Activated CD4-positive, alpha-beta T cell treated with anti-CD3 and anti-CD28 coated beads, Interleukin-2, amount 10 ng/mL, durations not matched to agents 7 days and 5 days (primary cell): ENCODE results near the gene WNT6. TPM values are rescaled to one million over a fixed set of nuclear protein-coding genes. Genes with fewer than 3 reads are reported as not detected.

Source experiments
- CTCF ChIA-PET: fragments of 350-600 bp; sonication (Branson Sonifier 250); formaldehyde crosslinking; loops from one replicate; lab custom pipeline; 2021; ENCODE audit warnings: antibody characterized with exemption; lab: Charles Lee
- POLR2A ChIA-PET: fragments of 350-600 bp; sonication (Branson Sonifier 250); formaldehyde crosslinking; loops from one replicate; lab custom pipeline; 2021; ENCODE audit warnings: antibody characterized with exemption; lab: Charles Lee
- DNase-seq: peaks from one replicate; pipeline ENCODE4 v3.0.0-alpha.2; 2020
- H3K27ac Mint-ChIP-seq: one replicate; pipeline ENCODE4 v1.8.0; 2021; ENCODE audit warnings: mild to moderate bottlenecking, moderate library complexity, mixed read lengths
- H3K27me3 Mint-ChIP-seq: one replicate; pipeline ENCODE4 v1.8.0; 2021; ENCODE audit warnings: mixed read lengths
- H3K36me3 Mint-ChIP-seq: one replicate; pipeline ENCODE4 v1.8.0; 2021; ENCODE audit warnings: low read depth, mixed read lengths
- H3K4me1 Mint-ChIP-seq: one replicate; pipeline ENCODE4 v1.8.0; 2021; ENCODE audit warnings: mixed read lengths
- H3K4me3 Mint-ChIP-seq: one replicate; pipeline ENCODE4 v1.8.0; 2021; ENCODE audit warnings: mild to moderate bottlenecking, moderate library complexity, mixed read lengths
- H3K9me3 Mint-ChIP-seq: one replicate; pipeline ENCODE4 v1.8.0; 2021; ENCODE audit warnings: mixed read lengths
- total RNA-seq, 2 experiments: library from RNA; stranded (reverse); gene quantifications; one replicate each; pipeline ENCODE4 v1.2.3, GENCODE V29; 2021

Gene WNT6
- total RNA-seq, 2 experiments from 2014 or later = not detected

- Mint-ChIP-seq H3K36me3 (no peaks in the 10 kb centered on the region), H3K4me3 (no peak overlapping the region), H3K4me1 (no peaks in the 10 kb centered on the region), H3K9me3 (no peaks in the 10 kb centered on the region), H3K27me3 (no peaks in the 10 kb centered on the region), H3K27ac (no peak overlapping the region)
- CTCF ChIA-PET = interaction anchor here (1.3 to 1.9 kb wide), 2 partner anchors 9 to 26 kb away, joined by 3 to 5 read pairs; no protein-coding TSS in a partner anchor
- POLR2A ChIA-PET = no interaction called here
- no peak for DNase-seq
These were observed 37.9 kb upstream of the WNT6 start for GRCh38 chr2:218821605-218822211.

- Mint-ChIP-seq H3K4me1 (no peaks in the 10 kb centered on the region), H3K9me3 (no peaks in the 10 kb centered on the region), H3K27me3 (peaks cover 2% of the 10 kb centered on the region), H3K27ac (no peak overlapping the region), H3K4me3 (no peak overlapping the region), H3K36me3 (no peaks in the 10 kb centered on the region)
- CTCF ChIA-PET = interaction anchor here (0.9 to 1.9 kb wide), 4 partner anchors 9 to 25 kb away, joined by 3 to 7 read pairs (median 4); no protein-coding TSS in a partner anchor
- POLR2A ChIA-PET = no interaction called here
- no peak for DNase-seq
These were observed 37.0 kb upstream of the WNT6 start for GRCh38 chr2:218822622-218823021.

- ChIA-PET CTCF (interaction anchor here (0.9 to 1.3 kb wide), 3 partner anchors 9 to 22 kb away, joined by 3 to 7 read pairs (median 3); no protein-coding TSS in a partner anchor), POLR2A (no interaction called here)
- no peak overlapping the region for H3K27ac Mint-ChIP-seq
- DNase-seq = no peak
- H3K36me3 Mint-ChIP-seq = no peaks in the 10 kb centered on the region
- H3K27me3 Mint-ChIP-seq = peaks cover 2% of the 10 kb centered on the region
- no peak overlapping the region for H3K4me3 Mint-ChIP-seq
- no peaks in the 10 kb centered on the region for H3K4me1 Mint-ChIP-seq
- H3K9me3 Mint-ChIP-seq = no peaks in the 10 kb centered on the region
These were observed 36.3 kb upstream of the WNT6 start for GRCh38 chr2:218823196-218823855.

GRCh38 chr2:218824004-218824403 is 35.6 kb upstream of the WNT6 start:
- H3K4me3 Mint-ChIP-seq = no peak overlapping the region
- POLR2A ChIA-PET = no interaction called here

GRCh38 chr2:218826791-218827190 is 32.8 kb upstream of the WNT6 start:
- Mint-ChIP-seq H3K4me3 (no peak overlapping the region), H3K36me3 (no peaks in the 10 kb centered on the region), H3K27ac (no peak overlapping the region), H3K4me1 (no peaks in the 10 kb centered on the region), H3K9me3 (no peaks in the 10 kb centered on the region), H3K27me3 (peaks cover 4% of the 10 kb centered on the region)
- ChIA-PET POLR2A (no interaction called here), CTCF (no interaction called here)
- no peak for DNase-seq

More at GRCh38 chr2:218824004-218824403, 35.6 kb upstream of the WNT6 start:
- H3K4me1 Mint-ChIP-seq = no peaks in the 10 kb centered on the region
- no peak for DNase-seq
- H3K9me3 Mint-ChIP-seq = no peaks in the 10 kb centered on the region
- H3K36me3 Mint-ChIP-seq = no peaks in the 10 kb centered on the region
- CTCF ChIA-PET = interaction anchor here (1.1 kb wide), 1 partner anchor 21 kb away, joined by 7 read pairs; no protein-coding TSS in a partner anchor
- no peak overlapping the region for H3K27ac Mint-ChIP-seq
- H3K27me3 Mint-ChIP-seq = peaks cover 2% of the 10 kb centered on the region

- DNase-seq = no peak
- POLR2A ChIA-PET = no interaction called here
- H3K4me3 Mint-ChIP-seq = no peak overlapping the region
- no peaks in the 10 kb centered on the region for H3K36me3 Mint-ChIP-seq
- H3K27ac Mint-ChIP-seq = no peak overlapping the region
- CTCF ChIA-PET = no interaction called here
- no peaks in the 10 kb centered on the region for H3K9me3 Mint-ChIP-seq
- no peaks in the 10 kb centered on the region for H3K4me1 Mint-ChIP-seq
- H3K27me3 Mint-ChIP-seq = peaks cover 11% of the 10 kb centered on the region
These were observed 31.7 kb upstream of the WNT6 start for GRCh38 chr2:218827701-218828476.

- H3K9me3 Mint-ChIP-seq = no peaks in the 10 kb centered on the region
- no peak overlapping the region for H3K27ac Mint-ChIP-seq
- ChIA-PET POLR2A (no interaction called here), CTCF (interaction anchor here (1.3 kb wide), 1 partner anchor 19 kb away, joined by 5 read pairs; no protein-coding TSS in a partner anchor)
- H3K36me3 Mint-ChIP-seq = no peaks in the 10 kb centered on the region
- H3K27me3 Mint-ChIP-seq = peaks cover 11% of the 10 kb centered on the region
- H3K4me3 Mint-ChIP-seq = no peak overlapping the region
- no peaks in the 10 kb centered on the region for H3K4me1 Mint-ChIP-seq
- no peak for DNase-seq
These were observed 31.2 kb upstream of the WNT6 start for GRCh38 chr2:218828477-218828778.

GRCh38 chr2:218829868-218830451 is 29.6 kb upstream of the WNT6 start:
- POLR2A ChIA-PET = no interaction called here
- CTCF ChIA-PET = interaction anchor here (1.3 kb wide), 1 partner anchor 17 kb away, joined by 5 read pairs; no protein-coding TSS in a partner anchor
- peaks cover 15% of the 10 kb centered on the region for H3K27me3 Mint-ChIP-seq

GRCh38 chr2:218830526-218831306 is 28.9 kb upstream of the WNT6 start:
- POLR2A ChIA-PET = no interaction called here
- Mint-ChIP-seq H3K9me3 (no peaks in the 10 kb centered on the region), H3K4me3 (no peak overlapping the region), H3K27ac (no peak overlapping the region), H3K27me3 (peaks cover 17% of the 10 kb centered on the region), H3K36me3 (no peaks in the 10 kb centered on the region), H3K4me1 (no peaks in the 10 kb centered on the region)
- no peak for DNase-seq
- CTCF ChIA-PET = no interaction called here

More at GRCh38 chr2:218829868-218830451, 29.6 kb upstream of the WNT6 start:
- Mint-ChIP-seq H3K4me3 (no peak overlapping the region), H3K36me3 (no peaks in the 10 kb centered on the region), H3K9me3 (no peaks in the 10 kb centered on the region), H3K4me1 (no peaks in the 10 kb centered on the region), H3K27ac (no peak overlapping the region)
- no peak for DNase-seq

GRCh38 chr2:218831378-218831990 is 28.1 kb upstream of the WNT6 start, which contains the start of gene PRKAG3:
PRKAG3 (minus strand) TSS chr2:218831803.
- Mint-ChIP-seq H3K9me3 (no peaks in the 10 kb centered on the region), H3K27ac (no peak within 1 kb of the TSS), H3K4me3 (no peak within 1 kb of the TSS), H3K36me3 (no peaks in the 10 kb centered on the region), H3K4me1 (no peaks in the 10 kb centered on the region), H3K27me3 (peaks cover 19% of the 10 kb centered on the region)
- ChIA-PET CTCF (interaction anchor here (0.8 to 1.2 kb wide), 2 partner anchors 9 to 16 kb away, joined by 3 read pairs; no protein-coding TSS in a partner anchor), POLR2A (no interaction called here)
- DNase-seq = no peak

GRCh38 chr2:218832081-218832480 is 27.5 kb upstream of the WNT6 start:
- DNase-seq = no peak
- peaks cover 2% of the 10 kb centered on the region for H3K9me3 Mint-ChIP-seq
- H3K27me3 Mint-ChIP-seq = peaks cover 22% of the 10 kb centered on the region

More at GRCh38 chr2:218832081-218832480, 27.5 kb upstream of the WNT6 start:
- no peak overlapping the region for H3K27ac Mint-ChIP-seq
- CTCF ChIA-PET = interaction anchor here (0.8 to 1.2 kb wide), 2 partner anchors 9 to 15 kb away, joined by 3 read pairs; no protein-coding TSS in a partner anchor
- H3K36me3 Mint-ChIP-seq = no peaks in the 10 kb centered on the region
- POLR2A ChIA-PET = no interaction called here
- no peaks in the 10 kb centered on the region for H3K4me1 Mint-ChIP-seq
- H3K4me3 Mint-ChIP-seq = no peak overlapping the region
